GM19023 (cell line): Measurements from ENCODE around the gene GARNL3.

Experiments
- ATAC-seq: cut with Tn5 transposase; IDR thresholded peaks from one replicate; pipeline ENCODE4 v1.9.1; 2021; ENCODE audit warnings: mild to moderate bottlenecking, moderate library complexity; ENCODE audit not compliant: unreplicated experiment

The GARNL3 gene

GRCh38 chr9:127397646-127398274 lies 133.2 kb downstream of the GARNL3 start:
- no peak for ATAC-seq

DNA sequence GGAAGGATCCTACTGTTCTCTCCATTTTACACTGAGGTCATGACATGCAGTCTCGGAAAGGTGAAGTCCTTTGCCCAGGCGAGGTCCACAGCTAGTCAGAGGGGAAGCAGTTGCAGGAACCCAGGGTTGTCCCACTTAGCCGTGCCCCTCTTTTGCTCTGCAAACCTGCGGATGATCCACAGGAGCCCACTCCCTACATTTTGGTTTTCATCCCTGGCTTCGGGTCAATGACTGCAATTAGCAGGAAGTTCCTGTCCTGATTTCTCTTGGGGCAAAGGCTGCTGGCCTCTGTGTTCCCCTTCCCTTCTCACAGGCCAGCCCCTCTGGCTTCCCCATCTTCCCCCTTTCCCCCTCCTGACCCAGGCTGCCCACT lies 133.7 kb downstream of the GARNL3 start:
- ATAC-seq = no peak

GRCh38 chr9:127398715-127399400 lies 134.3 kb downstream of the GARNL3 start:
- no peak for ATAC-seq

- no peak for ATAC-seq
These were observed 135.2 kb downstream of the GARNL3 start for GRCh38 chr9:127399736-127400269.

DNA sequence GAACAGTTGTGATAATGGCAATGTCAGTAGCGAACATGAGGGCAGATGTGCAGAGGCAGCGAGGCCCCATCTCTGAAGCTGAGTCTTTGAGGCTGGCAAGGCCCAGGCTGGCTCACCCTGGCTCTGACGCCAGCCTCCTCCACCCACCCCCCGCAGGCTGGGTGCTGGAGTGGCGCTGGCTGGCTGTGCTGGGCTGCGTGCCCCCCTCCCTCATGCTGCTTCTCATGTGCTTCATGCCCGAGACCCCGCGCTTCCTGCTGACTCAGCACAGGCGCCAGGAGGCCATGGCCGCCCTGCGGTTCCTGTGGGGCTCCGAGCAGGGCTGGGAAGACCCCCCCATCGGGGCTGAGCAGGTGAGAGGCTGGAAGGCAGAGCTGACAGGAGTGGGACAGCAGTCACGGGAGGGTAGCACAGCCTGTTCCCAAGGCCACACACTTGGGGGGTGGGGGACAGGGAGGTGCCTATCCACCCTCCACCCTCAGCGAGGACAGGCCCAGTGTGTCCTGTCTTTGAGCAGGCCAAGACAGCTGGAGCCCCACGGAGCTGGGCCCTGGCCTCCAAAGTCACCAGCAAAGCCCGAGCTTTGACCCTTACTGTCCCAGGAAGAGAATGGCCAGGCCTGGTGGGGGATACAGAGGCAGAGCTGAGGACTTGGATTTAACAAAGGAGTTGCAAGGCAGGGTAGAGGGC lies 138.0 kb downstream of the GARNL3 start:
- ATAC-seq = no peak

GRCh38 chr9:127403507-127404192 lies 139.1 kb downstream of the GARNL3 start:
- ATAC-seq = no peak

DNA sequence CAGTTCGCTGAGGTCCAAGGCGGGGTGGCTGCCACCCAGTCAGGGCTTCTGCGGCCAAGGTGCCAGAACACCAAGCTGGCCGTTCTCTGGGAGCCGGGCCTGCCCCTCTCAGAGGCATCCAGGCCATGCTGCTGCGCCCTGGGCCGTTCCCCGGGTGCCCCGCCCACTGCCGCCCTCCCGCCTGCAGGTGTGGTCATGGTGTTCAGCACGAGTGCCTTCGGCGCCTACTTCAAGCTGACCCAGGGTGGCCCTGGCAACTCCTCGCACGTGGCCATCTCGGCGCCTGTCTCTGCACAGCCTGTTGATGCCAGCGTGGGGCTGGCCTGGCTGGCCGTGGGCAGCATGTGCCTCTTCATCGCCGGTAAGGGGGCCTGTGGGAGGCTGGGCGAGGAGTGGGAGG lies 140.1 kb downstream of the GARNL3 start:
- ATAC-seq = no peak

GRCh38 chr9:127405344-127406125 lies 141.0 kb downstream of the GARNL3 start:
- ATAC-seq = no peak

DNA sequence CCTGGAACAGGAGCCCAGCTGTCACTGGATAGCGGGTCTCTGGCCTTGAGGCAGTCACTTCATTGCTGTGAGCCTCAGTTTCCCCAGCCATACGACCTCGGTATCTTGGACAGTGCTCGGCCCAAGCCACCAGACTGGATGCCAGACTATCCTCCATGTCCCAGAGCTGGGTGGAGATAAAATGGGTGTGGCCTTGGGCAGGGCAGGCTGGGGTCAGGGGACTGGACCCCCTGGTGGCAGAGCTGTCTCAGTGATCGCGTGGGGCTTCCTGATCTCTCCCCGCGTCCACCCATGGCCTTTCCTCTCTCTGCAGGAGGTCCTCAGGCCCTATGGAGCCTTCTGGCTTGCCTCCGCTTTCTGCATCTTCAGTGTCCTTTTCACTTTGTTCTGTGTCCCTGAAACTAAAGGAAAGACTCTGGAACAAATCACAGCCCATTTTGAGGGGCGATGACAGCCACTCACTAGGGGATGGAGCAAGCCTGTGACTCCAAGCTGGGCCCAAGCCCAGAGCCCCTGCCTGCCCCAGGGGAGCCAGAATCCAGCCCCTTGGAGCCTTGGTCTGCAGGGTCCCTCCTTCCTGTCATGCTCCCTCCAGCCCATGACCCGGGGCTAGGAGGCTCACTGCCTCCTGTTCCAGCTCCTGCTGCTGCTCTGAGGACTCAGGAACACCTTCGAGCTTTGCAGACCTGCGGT lies 142.4 kb downstream of the GARNL3 start:
- ATAC-seq = no peak

GRCh38 chr9:127407492-127407843 lies 142.9 kb downstream of the GARNL3 start:
- no peak for ATAC-seq

GRCh38 chr9:127411122-127411521 lies 146.5 kb downstream of the GARNL3 start:
- no peak for ATAC-seq

DNA sequence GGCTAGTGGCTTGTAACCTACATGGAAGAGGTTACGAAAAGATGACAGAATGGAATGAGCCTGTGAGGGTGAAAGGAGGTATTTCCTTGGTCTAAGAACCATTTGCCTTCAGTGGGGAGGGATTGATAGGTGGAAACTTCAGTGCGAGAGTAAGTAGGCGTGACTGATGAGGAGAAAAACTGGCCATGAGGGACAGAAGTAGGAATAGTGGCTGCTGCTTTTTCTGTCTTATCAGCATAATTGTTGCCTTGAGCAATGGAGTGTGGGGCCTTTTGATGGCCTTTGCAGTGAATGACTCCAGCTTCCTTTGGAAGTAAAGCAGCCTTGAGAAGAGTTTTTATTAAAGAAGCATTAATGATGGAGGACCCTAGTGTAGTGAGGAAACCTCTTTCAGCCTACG lies 150.6 kb downstream of the GARNL3 start:
- no peak for ATAC-seq

- no peak for ATAC-seq
These were observed 151.1 kb downstream of the GARNL3 start for GRCh38 chr9:127415657-127416056.

- ATAC-seq = no peak
These were observed 152.8 kb downstream of the GARNL3 start for GRCh38 chr9:127417131-127418036.

DNA sequence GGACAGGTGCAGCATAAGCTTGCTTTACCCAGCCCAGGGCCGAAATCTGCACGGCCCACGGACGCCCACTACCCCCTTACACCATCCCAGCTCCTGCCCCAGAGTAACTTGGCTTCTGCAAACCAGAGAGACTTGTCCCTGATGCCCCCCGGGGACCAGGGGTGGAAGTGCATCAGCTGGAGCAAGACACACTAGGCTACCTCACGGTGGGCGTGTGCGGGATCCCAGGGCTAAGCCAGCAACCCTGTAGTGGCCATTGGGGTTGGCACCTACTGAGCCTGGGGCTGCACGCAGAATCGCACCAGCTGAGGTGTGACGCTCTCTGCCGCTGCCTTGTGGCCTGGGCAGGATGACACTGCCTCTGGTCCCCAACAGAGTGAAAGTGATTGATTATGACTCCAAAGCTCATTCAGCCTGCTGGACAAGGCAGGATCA lies 153.5 kb downstream of the GARNL3 start:
- ATAC-seq = no peak

DNA sequence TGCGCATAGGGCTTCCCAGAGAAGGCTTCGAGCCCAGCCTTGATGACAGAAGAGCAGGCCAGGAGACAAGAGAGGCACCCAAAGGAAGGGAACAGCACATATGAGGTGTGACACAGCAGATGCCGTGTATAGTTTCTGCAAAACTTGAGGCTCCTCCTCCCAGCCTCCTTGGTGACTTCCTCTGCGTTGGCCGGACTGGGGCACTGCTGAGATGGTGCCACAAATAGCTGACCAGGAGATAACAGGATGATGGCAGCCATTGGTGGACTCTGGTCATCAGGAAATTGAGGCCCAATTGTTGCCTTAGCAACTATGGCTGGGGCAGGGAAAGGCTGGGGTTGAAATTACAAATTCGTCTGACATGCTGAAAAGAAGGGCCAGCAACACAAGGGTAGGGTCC lies 154.8 kb downstream of the GARNL3 start:
- no peak for ATAC-seq

GRCh38 chr9:127421057-127421456 lies 156.5 kb downstream of the GARNL3 start:
- no peak for ATAC-seq

DNA sequence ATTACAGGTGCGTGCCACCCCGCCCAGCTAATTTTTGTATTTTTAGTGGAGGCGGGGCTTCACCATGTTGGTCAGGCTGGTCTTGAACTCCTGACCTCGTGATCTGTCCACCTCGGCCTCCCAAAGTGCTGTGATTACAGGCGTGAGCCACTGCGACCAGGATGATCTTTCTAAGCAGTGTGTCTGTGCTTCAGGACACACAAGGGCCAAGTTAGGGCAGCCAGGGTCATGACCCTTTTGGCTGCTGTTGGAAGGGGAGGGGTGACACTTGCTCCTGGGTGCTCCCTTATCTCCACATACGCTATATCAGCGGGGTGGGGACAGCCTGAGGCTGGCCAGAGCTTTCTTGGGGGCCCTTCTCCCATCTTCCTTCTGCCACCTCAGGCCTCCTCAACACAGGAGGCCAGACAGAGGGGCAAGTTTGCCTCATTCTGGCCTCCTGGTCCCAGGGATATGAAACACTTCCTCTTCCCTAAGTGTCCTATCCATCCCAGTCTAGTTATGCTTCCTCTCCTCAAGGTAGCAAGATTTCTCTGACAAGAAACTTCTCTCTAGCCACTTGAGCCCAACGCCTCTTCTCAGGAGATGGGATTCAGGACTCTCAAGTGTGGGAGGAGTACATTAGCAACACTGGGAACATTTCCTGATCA lies 157.7 kb downstream of the GARNL3 start:
- no peak for ATAC-seq

GRCh38 chr9:127422787-127423186 lies 158.2 kb downstream of the GARNL3 start:
- no peak for ATAC-seq
